Measurements from ENCODE around the gene TARS2.

TARS2 gene

GRCh38 chr1:150507912-150508864 is 21.0 kb downstream of the TARS2 start, which contains the start of gene ECM1:
ECM1 (plus strand) TSS chr1:150508109; CDS start chr1:150508210, 101 bp downstream.
- Histone ChIP-seq H3K27ac (peak within 1 kb of the TSS; percentile 60 to 65), H3K4me1 (peaks cover 0 to 15% (median 7%) of the 10 kb centered on the region in 4 donors), H3K36me3 (peaks cover 15 to 63% (median 40%) of the 10 kb centered on the region in 3 donors), H3K27me3 (no peaks in the 10 kb centered on the region), H3K4me3 (peak within 1 kb of the TSS; percentile 3 to 25), H3K9me3 (no peaks in the 10 kb centered on the region)
- no peak for TF ChIP-seq CTCF (IDR thresholded peaks at IDR 0.05)
- DNase-seq: peak; percentile 76 to 77
- intact Hi-C loops (cut with DNase I; ENCODE audit: low total_unique reads): no loop called here

GRCh38 chr1:150508982-150509381 is 21.8 kb downstream of the TARS2 start:
- TF ChIP-seq CTCF (IDR thresholded peaks at IDR 0.05): no peak
- Histone ChIP-seq H3K27ac (peak overlapping the region in 1 of 2 donors; percentile 65), H3K4me1 (peaks cover 0 to 15% (median 7%) of the 10 kb centered on the region in 4 donors), H3K9me3 (no peaks in the 10 kb centered on the region), H3K36me3 (peaks cover 15 to 61% (median 37%) of the 10 kb centered on the region in 3 donors), H3K4me3 (no peak overlapping the region), H3K27me3 (no peaks in the 10 kb centered on the region)
- intact Hi-C loops (cut with DNase I; ENCODE audit: low total_unique reads): no loop called here
- no peak for DNase-seq

- Histone ChIP-seq H3K27ac (no peak overlapping the region), H3K4me3 (no peak overlapping the region), H3K27me3 (no peaks in the 10 kb centered on the region), H3K4me1 (peaks cover 5 to 31% (median 16%) of the 10 kb centered on the region in 4 donors), H3K36me3 (peaks cover 0 to 35% (median 14%) of the 10 kb centered on the region in 3 donors), H3K9me3 (no peaks in the 10 kb centered on the region)
- TF ChIP-seq CTCF (IDR thresholded peaks at IDR 0.05): no peak
- intact Hi-C loops (cut with DNase I; ENCODE audit: low total_unique reads): no loop called here
- DNase-seq: no peak
Measured at GRCh38 chr1:150511551-150511950, 24.3 kb downstream of the TARS2 start.

GRCh38 chr1:150511985-150512660 is 24.9 kb downstream of the TARS2 start:
- no peak for TF ChIP-seq CTCF (IDR thresholded peaks at IDR 0.05)
- no peak overlapping the region for H3K27ac ChIP-seq
- intact Hi-C loops (cut with DNase I; ENCODE audit: low total_unique reads): no loop called here

GRCh38 chr1:150512846-150513245 is 25.6 kb downstream of the TARS2 start:
- no peak for TF ChIP-seq CTCF (IDR thresholded peaks at IDR 0.05)
- intact Hi-C loops (cut with DNase I; ENCODE audit: low total_unique reads): no loop called here
- no peak for DNase-seq
- no peaks in the 10 kb centered on the region for H3K27me3 ChIP-seq
- H3K9me3 ChIP-seq: no peaks in the 10 kb centered on the region
- no peak overlapping the region for H3K4me3 ChIP-seq
- no peak overlapping the region for H3K27ac ChIP-seq
- peaks cover 0 to 23% (median 8%) of the 10 kb centered on the region in 3 donors for H3K36me3 ChIP-seq
- H3K4me1 ChIP-seq: peaks cover 5 to 31% (median 16%) of the 10 kb centered on the region in 4 donors

More at GRCh38 chr1:150511985-150512660, 24.9 kb downstream of the TARS2 start:
- H3K4me1 ChIP-seq: peaks cover 5 to 34% (median 18%) of the 10 kb centered on the region in 4 donors
- no peaks in the 10 kb centered on the region for H3K9me3 ChIP-seq
- no peaks in the 10 kb centered on the region for H3K27me3 ChIP-seq
- H3K36me3 ChIP-seq: peaks cover 0 to 29% (median 9%) of the 10 kb centered on the region in 3 donors
- H3K4me3 ChIP-seq: no peak overlapping the region
- no peak for DNase-seq
